Ascending aorta (tissue), 2 donors: ENCODE measurements around the gene NACAD. TPM values are rescaled to one million over a fixed set of nuclear protein-coding genes. Genes with fewer than 3 reads are reported as not detected.
"Not testable (repeated sequence)": the region's sequence is repeated elsewhere in the genome, so short reads cannot be mapped to it uniquely, and the experiment has no call there.

Experiments used
- DNase-seq, 2 donors: peaks; one replicate each; pipeline ENCODE4 v3.0.0-alpha.2; 2019; ENCODE audit warnings: low spot score in 2 of 2
- H3K27ac ChIP-seq, 2 donors: fragments of 200-600 bp; sonication (generic); one replicate each; pipeline ENCODE4 v1.5.1; 2016 to 2017; ENCODE audit warnings: mild to moderate bottlenecking in 1 of 2
- H3K27me3 ChIP-seq: fragments of 200-600 bp; sonication (generic); one replicate; pipeline ENCODE4 v1.5.1; 2017
- H3K36me3 ChIP-seq, 2 donors: fragments of 200-600 bp; sonication (generic); one replicate each; pipeline ENCODE4 v1.5.1; 2016
- H3K4me1 ChIP-seq, 2 donors: fragments of 200-600 bp; sonication (generic); one replicate each; pipeline ENCODE4 v1.5.1; 2016 to 2017; ENCODE audit warnings: mild to moderate bottlenecking in 1 of 2
- H3K4me3 ChIP-seq, 2 donors: fragments of 200-600 bp; sonication (generic); one replicate each; pipeline ENCODE4 v1.5.1; 2016 to 2017; ENCODE audit warnings: mild to moderate bottlenecking in 1 of 2
- H3K9me3 ChIP-seq, 2 donors: fragments of 200-600 bp; sonication (generic); one replicate each; pipeline ENCODE4 v1.5.1; 2016
- CTCF ChIP-seq, 3 experiments: fragments of 200-600 bp in 2 of 3; fragments of 450-650 bp in 1 of 3; sonication (generic) in 2 of 3; IDR thresholded peaks; one replicate each; pipeline ENCODE4 v1.5.1; 2016 to 2019; ENCODE audit warnings: antibody characterized with exemption in 3 of 3, mild to moderate bottlenecking in 1 of 3, moderate library complexity in 1 of 3
- intact Hi-C: fragments of 100-400 bp; cut with DNase I; formaldehyde crosslinking; loops from one replicate; pipeline ENCODE4 v1.15.1; 2023
- total RNA-seq: library from RNA; depleted of rRNA; stranded (reverse); fragments of >200 nt; gene quantifications from one replicate; pipeline ENCODE4 v1.1.0, GENCODE V29; 2016

Gene NACAD
- total RNA-seq, 1 donor from 2014 or later, result 7.1 TPM

- intact Hi-C loops, result loop anchor here (10.0 kb wide), 1 partner anchor 540 kb away; the partner anchor contains the start of gene DDX56
These were observed 26.2 kb upstream of the NACAD start for GRCh38 chr7:45114926-45115325.

GRCh38 chr7:45114257-45114656, 25.5 kb upstream of the NACAD start:
- not testable (repeated sequence) for H3K27ac ChIP-seq, H3K9me3 ChIP-seq, H3K27me3 ChIP-seq, DNase-seq, H3K36me3 ChIP-seq, H3K4me3 ChIP-seq
- H3K4me1 ChIP-seq, result peaks cover 0 to 11% of the 10 kb centered on the region in 2 donors
- intact Hi-C loops, result loop anchor here (10.0 kb wide), 1 partner anchor 539 kb away; the partner anchor contains the start of gene DDX56

More at GRCh38 chr7:45114926-45115325, 26.2 kb upstream of the NACAD start:
- DNase-seq, result no peak
- Histone ChIP-seq H3K27me3 (no peaks in the 10 kb centered on the region), H3K4me1 (peaks cover 0 to 11% of the 10 kb centered on the region in 2 donors), H3K27ac (no peak overlapping the region), H3K36me3 (no peaks in the 10 kb centered on the region), H3K9me3 (no peaks in the 10 kb centered on the region), H3K4me3 (no peak overlapping the region)
- no peak for TF ChIP-seq CTCF (IDR thresholded peaks at IDR 0.05)

GRCh38 chr7:45112648-45113047, 23.9 kb upstream of the NACAD start:
- peaks cover 14 to 16% of the 10 kb centered on the region in 2 donors for H3K36me3 ChIP-seq
- H3K27ac ChIP-seq, result peak overlapping the region; percentile 89 to 95
- no peaks in the 10 kb centered on the region for H3K9me3 ChIP-seq
- no peaks in the 10 kb centered on the region for H3K27me3 ChIP-seq
- no peak for DNase-seq
- peak overlapping the region in 1 of 2 donors; percentile 85 for H3K4me3 ChIP-seq
- TF ChIP-seq CTCF (IDR thresholded peaks at IDR 0.05), result no peak
- intact Hi-C loops, result loop anchor here (1.0 to 10.0 kb wide), 2 partner anchors 506 to 538 kb away; partner anchors contain the start of genes DDX56 and OGDH
- peaks cover 0 to 15% of the 10 kb centered on the region in 2 donors for H3K4me1 ChIP-seq

GRCh38 chr7:45111298-45112223, 22.8 kb upstream of the NACAD start, which contains the start of gene TBRG4:
TBRG4 (minus strand) TSS chr7:45111697; CDS start chr7:45109237, 2,460 bp downstream.
- Histone ChIP-seq H3K36me3 (peaks cover 23 to 25% of the 10 kb centered on the region in 2 donors), H3K9me3 (no peaks in the 10 kb centered on the region), H3K4me1 (peaks cover 0 to 15% of the 10 kb centered on the region in 2 donors), H3K4me3 (peak within 1 kb of the TSS; percentile 82 to 85), H3K27me3 (no peaks in the 10 kb centered on the region), H3K27ac (peak within 1 kb of the TSS; percentile 89 to 95)
- intact Hi-C loops, result loop anchor here (1.0 to 10.0 kb wide), 6 partner anchors 22 to 537 kb away; partner anchors contain the start of genes CCM2, DDX56, OGDH and PURB
- DNase-seq, result peak; percentile 68 to 96
- TF ChIP-seq CTCF (IDR thresholded peaks at IDR 0.05), result peak in 2 of 3 experiments; percentile 35 to 48

- intact Hi-C loops, result no loop called here
- Histone ChIP-seq H3K27me3 (no peaks in the 10 kb centered on the region), H3K27ac (no peak overlapping the region), H3K9me3 (no peaks in the 10 kb centered on the region), H3K36me3 (peaks cover 49 to 52% of the 10 kb centered on the region in 2 donors), H3K4me1 (peaks cover 0 to 15% of the 10 kb centered on the region in 2 donors), H3K4me3 (no peak overlapping the region)
- TF ChIP-seq CTCF (IDR thresholded peaks at IDR 0.05), result no peak
- no peak for DNase-seq
These were observed 20.1 kb upstream of the NACAD start for GRCh38 chr7:45108863-45109262.

GRCh38 chr7:45107356-45107755, 18.6 kb upstream of the NACAD start:
- Histone ChIP-seq H3K4me1 (peaks cover 0 to 14% of the 10 kb centered on the region in 2 donors), H3K27ac (no peak overlapping the region), H3K4me3 (no peak overlapping the region), H3K27me3 (no peaks in the 10 kb centered on the region), H3K9me3 (no peaks in the 10 kb centered on the region), H3K36me3 (peaks cover 64 to 67% of the 10 kb centered on the region in 2 donors)
- intact Hi-C loops, result no loop called here
- no peak for DNase-seq
- TF ChIP-seq CTCF (IDR thresholded peaks at IDR 0.05), result no peak
